ENCODE data around the gene DAPP1.

The DAPP1 gene

DNA sequence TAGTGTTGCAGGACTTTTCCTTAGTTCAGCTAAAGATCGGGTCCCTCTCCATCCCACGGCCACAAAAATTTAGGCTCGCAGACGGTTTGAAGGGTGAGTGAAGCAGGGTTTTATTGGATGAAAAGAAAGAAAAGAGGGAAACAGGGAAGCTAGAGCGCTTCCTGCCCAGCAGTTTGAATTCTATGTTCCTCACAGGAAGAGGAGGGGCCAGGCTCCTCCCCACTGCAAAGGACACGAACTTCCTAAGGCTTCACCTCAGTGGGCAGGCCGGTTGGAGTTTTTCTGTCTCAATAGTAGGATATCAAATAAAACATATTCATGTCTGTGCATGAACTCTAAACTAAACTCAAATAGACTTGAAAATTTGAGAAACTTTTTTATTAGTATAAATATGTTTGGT lies 27.4 kb downstream of the DAPP1 start:
- TF ChIP-seq TAF1 (IDR thresholded peaks at IDR 0.05; ENCODE audit: borderline replicate concordance, low read depth, low read length) (no peak), POLR2AphosphoS5 (IDR thresholded peaks at IDR 0.05; ENCODE audit: low read depth, low read length) (no peak), POLR2A (IDR thresholded peaks at IDR 0.05; ENCODE audit: low read depth, low read length) (no peak)
- no peak for FAIRE-seq
- DNase-seq (ENCODE audit: insufficient read length): no peak

- DNase-seq (ENCODE audit: insufficient read length) (no peak), FAIRE-seq (peak; percentile 38)
- TF ChIP-seq POLR2AphosphoS5 (IDR thresholded peaks at IDR 0.05; ENCODE audit: low read depth, low read length) (0 out of 2 replicates have a peak, but pooled peaks have one; percentile 33), TAF1 (IDR thresholded peaks at IDR 0.05; ENCODE audit: borderline replicate concordance, low read depth, low read length) (no peak)
Observed at GRCh38 chr4:99845179-99845578, 28.6 kb downstream of the DAPP1 start.

- FAIRE-seq (peak; percentile 58), DNase-seq (ENCODE audit: insufficient read length) (no peak)
- TF ChIP-seq TAF1 (IDR thresholded peaks at IDR 0.05; ENCODE audit: borderline replicate concordance, low read depth, low read length) (no peak), POLR2A (IDR thresholded peaks at IDR 0.05; ENCODE audit: low read depth, low read length) (no peak), POLR2AphosphoS5 (IDR thresholded peaks at IDR 0.05; ENCODE audit: low read depth, low read length) (no peak)
Observed at GRCh38 chr4:99845708-99846469, 29.3 kb downstream of the DAPP1 start.

GRCh38 chr4:99846891-99847290 lies 30.3 kb downstream of the DAPP1 start:
- FAIRE-seq (no peak), DNase-seq (ENCODE audit: insufficient read length) (no peak)
- TF ChIP-seq POLR2AphosphoS5 (IDR thresholded peaks at IDR 0.05; ENCODE audit: low read depth, low read length) (no peak), POLR2A (IDR thresholded peaks at IDR 0.05; ENCODE audit: low read depth, low read length) (no peak), TAF1 (IDR thresholded peaks at IDR 0.05; ENCODE audit: borderline replicate concordance, low read depth, low read length) (no peak)

DNA sequence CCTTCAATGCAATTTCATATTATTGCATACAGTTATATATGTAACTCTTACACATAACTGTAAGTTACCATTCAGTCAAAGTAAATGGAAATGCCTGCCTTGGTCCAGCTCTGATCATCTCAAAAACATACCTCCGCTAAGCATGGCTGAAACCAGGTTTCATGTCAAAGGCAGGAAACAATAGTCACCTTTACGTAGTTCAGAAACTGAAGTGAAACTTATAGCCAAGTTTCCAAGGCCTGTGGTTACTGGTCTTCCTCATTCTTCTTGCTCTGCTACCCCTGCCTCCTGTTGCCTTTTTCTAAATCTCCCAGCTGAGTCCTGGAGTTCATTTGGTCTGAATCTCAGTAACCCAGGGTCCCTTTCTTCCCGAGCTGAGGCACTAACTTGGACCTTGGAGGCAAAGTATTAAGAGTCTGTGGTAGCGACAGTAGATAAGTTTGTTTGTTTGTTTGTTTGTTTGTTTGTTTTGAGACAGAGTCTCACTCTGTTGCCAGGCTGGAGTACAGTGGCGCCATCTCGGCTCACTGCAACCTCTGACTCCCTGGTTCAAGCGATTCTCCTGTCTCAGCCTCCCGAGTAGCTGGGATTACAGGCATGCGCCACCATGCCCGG lies 30.8 kb downstream of the DAPP1 start:
- peak; percentile 63 for TF ChIP-seq POLR2AphosphoS5 (IDR thresholded peaks at IDR 0.05; ENCODE audit: low read depth, low read length)
- no peak for TF ChIP-seq TAF1 (IDR thresholded peaks at IDR 0.05; ENCODE audit: borderline replicate concordance, low read depth, low read length)
- peak; percentile 97 for FAIRE-seq
- DNase-seq (ENCODE audit: insufficient read length): peak; percentile 25

GRCh38 chr4:99848591-99849001 lies 32.0 kb downstream of the DAPP1 start:
- 0 out of 2 replicates have a peak, but pooled peaks have one; percentile 20 for TF ChIP-seq POLR2A (IDR thresholded peaks at IDR 0.05; ENCODE audit: low read depth, low read length)
- TF ChIP-seq POLR2AphosphoS5 (IDR thresholded peaks at IDR 0.05; ENCODE audit: low read depth, low read length): no peak
- no peak for TF ChIP-seq TAF1 (IDR thresholded peaks at IDR 0.05; ENCODE audit: borderline replicate concordance, low read depth, low read length)
- FAIRE-seq: peak; percentile 96
- DNase-seq (ENCODE audit: insufficient read length): no peak

DNA sequence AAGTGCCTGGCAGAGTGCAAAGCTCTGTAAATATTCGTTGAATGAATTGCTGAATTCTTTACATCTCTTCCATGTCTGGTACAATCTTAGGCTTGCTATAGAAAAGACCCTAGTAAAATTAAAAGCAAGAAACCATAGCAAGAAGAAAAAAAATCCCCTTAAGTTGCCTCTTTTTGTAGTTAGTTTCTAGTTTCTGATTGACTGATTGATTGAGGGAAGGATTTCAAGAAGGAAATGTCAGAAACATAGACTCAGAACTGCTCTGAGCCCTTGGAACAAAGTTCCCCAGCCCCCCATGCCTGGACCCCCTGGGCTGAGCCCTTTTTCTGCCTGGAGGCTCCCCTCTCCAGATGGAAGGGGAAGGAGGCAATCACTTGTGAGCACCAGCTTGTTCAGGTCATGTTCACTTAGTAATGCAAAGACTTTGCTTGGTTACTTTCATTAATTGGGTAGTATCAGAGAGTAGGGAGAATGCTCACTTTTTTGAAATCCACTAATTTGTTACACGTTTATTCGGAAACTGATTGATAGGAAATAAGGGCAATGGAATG lies 35.6 kb downstream of the DAPP1 start:
- no peak for DNase-seq (ENCODE audit: insufficient read length)
- peak; percentile 67 for FAIRE-seq
- TF ChIP-seq POLR2A (IDR thresholded peaks at IDR 0.05; ENCODE audit: low read depth, low read length): 0 out of 2 replicates have a peak, but pooled peaks have one; percentile 12
- TF ChIP-seq POLR2AphosphoS5 (IDR thresholded peaks at IDR 0.05; ENCODE audit: low read depth, low read length): no peak

- no peak for TF ChIP-seq TAF1 (IDR thresholded peaks at IDR 0.05; ENCODE audit: borderline replicate concordance, low read depth, low read length)
- no peak for TF ChIP-seq POLR2A (IDR thresholded peaks at IDR 0.05; ENCODE audit: low read depth, low read length)
- TF ChIP-seq POLR2AphosphoS5 (IDR thresholded peaks at IDR 0.05; ENCODE audit: low read depth, low read length): 0 out of 2 replicates have a peak, but pooled peaks have one; percentile 2
- FAIRE-seq (peak; percentile 24), DNase-seq (ENCODE audit: insufficient read length) (no peak)
Observed at GRCh38 chr4:99853190-99853589, 36.6 kb downstream of the DAPP1 start.

- TF ChIP-seq POLR2A (IDR thresholded peaks at IDR 0.05; ENCODE audit: low read depth, low read length): no peak
- no peak for DNase-seq (ENCODE audit: insufficient read length)
- FAIRE-seq: no peak
Observed at GRCh38 chr4:99853999-99854398, 37.4 kb downstream of the DAPP1 start.

GRCh38 chr4:99855678-99856077 lies 39.1 kb downstream of the DAPP1 start:
- TF ChIP-seq POLR2A (IDR thresholded peaks at IDR 0.05; ENCODE audit: low read depth, low read length) (no peak), TAF1 (IDR thresholded peaks at IDR 0.05; ENCODE audit: borderline replicate concordance, low read depth, low read length) (no peak), POLR2AphosphoS5 (IDR thresholded peaks at IDR 0.05; ENCODE audit: low read depth, low read length) (no peak)
- DNase-seq (ENCODE audit: insufficient read length): no peak
- peak; percentile 73 for FAIRE-seq

- DNase-seq (ENCODE audit: insufficient read length) (no peak), FAIRE-seq (no peak)
Observed at GRCh38 chr4:99856166-99856565, 39.5 kb downstream of the DAPP1 start.

GRCh38 chr4:99857307-99857706 lies 40.7 kb downstream of the DAPP1 start:
- no peak for FAIRE-seq
- no peak for DNase-seq (ENCODE audit: insufficient read length)
- TF ChIP-seq POLR2A (IDR thresholded peaks at IDR 0.05; ENCODE audit: low read depth, low read length) (no peak), POLR2AphosphoS5 (IDR thresholded peaks at IDR 0.05; ENCODE audit: low read depth, low read length) (no peak), TAF1 (IDR thresholded peaks at IDR 0.05; ENCODE audit: borderline replicate concordance, low read depth, low read length) (no peak)

More at GRCh38 chr4:99856166-99856565, 39.5 kb downstream of the DAPP1 start:
- TF ChIP-seq POLR2A (IDR thresholded peaks at IDR 0.05; ENCODE audit: low read depth, low read length) (0 out of 2 replicates have a peak, but pooled peaks have one; percentile 12), POLR2AphosphoS5 (IDR thresholded peaks at IDR 0.05; ENCODE audit: low read depth, low read length) (no peak)
